DND-41 (cell line): ENCODE results near the gene TMF1.

Source experiments
- ATAC-seq: fragments of 200-7000 bp; cut with Tn5 transposase; 3 replicates; pipeline ENCODE4 v1.9.1; 2021; ENCODE audit warnings: low read depth; ENCODE audit not compliant: insufficient read depth
- DNase-seq: peaks from one replicate; pipeline ENCODE4 v3.0.0-alpha.2; 2020
- H2AFZ ChIP-seq: 2 replicates; pipeline ENCODE4 v1.6.0; 2012; ENCODE audit warnings: low read depth, low read length
- H3K27ac ChIP-seq: 2 replicates; pipeline ENCODE4 v1.5.1; 2012; ENCODE audit warnings: low read length, inconsistent platforms
- H3K27me3 ChIP-seq: fragments of 200-600 bp; sonication (generic); 2 replicates; pipeline ENCODE4 v1.6.0; 2012; ENCODE audit warnings: low read length, mild to moderate bottlenecking, inconsistent platforms; ENCODE audit not compliant: insufficient read depth, poor library complexity
- H3K36me3 ChIP-seq: 2 replicates; pipeline ENCODE4 v1.5.1; 2012; ENCODE audit warnings: low read length, inconsistent platforms; ENCODE audit not compliant: insufficient read depth
- H3K4me1 ChIP-seq: 2 replicates; pipeline ENCODE4 v1.5.1; 2012; ENCODE audit warnings: mild to moderate bottlenecking, low read length; ENCODE audit not compliant: insufficient read depth
- H3K4me2 ChIP-seq: 2 replicates; pipeline ENCODE4 v1.6.0; 2012; ENCODE audit warnings: mild to moderate bottlenecking, moderate library complexity, low read length, inconsistent platforms; ENCODE audit not compliant: insufficient read depth
- H3K4me3 ChIP-seq, 2 experiments: fragments of 200-600 bp in 1 of 2; shearing (Covaris generic) in 1 of 2; 2 replicates each; pipeline ENCODE4 v1.5.1; 2012 to 2016; ENCODE audit warnings: inconsistent platforms in 2 of 2, low read length in 2 of 2, mild to moderate bottlenecking in 2 of 2, low read depth in 1 of 2, moderate library complexity in 1 of 2
- H3K79me2 ChIP-seq: 2 replicates; pipeline ENCODE4 v1.6.0; 2012; ENCODE audit warnings: low read length, inconsistent platforms; ENCODE audit not compliant: insufficient read depth
- H3K9ac ChIP-seq: 2 replicates; pipeline ENCODE4 v1.6.0; 2012; ENCODE audit warnings: low read depth, mild to moderate bottlenecking, inconsistent platforms, low read length, moderate library complexity
- H3K9me3 ChIP-seq: 2 replicates; pipeline ENCODE4 v1.5.1; 2012; ENCODE audit warnings: low read length, moderate library complexity, mild to moderate bottlenecking, inconsistent platforms; ENCODE audit not compliant: insufficient read depth, severe bottlenecking
- H4K20me1 ChIP-seq: 2 replicates; pipeline ENCODE4 v1.6.0; 2012; ENCODE audit warnings: low read length; ENCODE audit not compliant: insufficient read depth
- CTCF ChIP-seq: IDR thresholded peaks from 2 replicates; pipeline ENCODE4 v1.5.1; 2012; ENCODE audit warnings: borderline replicate concordance, low read length, moderate library complexity, mild to moderate bottlenecking; ENCODE audit not compliant: poor library complexity, severe bottlenecking; ENCODE audit errors: extremely low read depth
- EZH2 ChIP-seq: IDR thresholded peaks from 3 replicates; pipeline ENCODE4 v1.6.1; 2012; ENCODE audit warnings: borderline replicate concordance, low read depth, mild to moderate bottlenecking, moderate library complexity, low read length, inconsistent platforms; ENCODE audit not compliant: severe bottlenecking

TMF1 gene

DNA sequence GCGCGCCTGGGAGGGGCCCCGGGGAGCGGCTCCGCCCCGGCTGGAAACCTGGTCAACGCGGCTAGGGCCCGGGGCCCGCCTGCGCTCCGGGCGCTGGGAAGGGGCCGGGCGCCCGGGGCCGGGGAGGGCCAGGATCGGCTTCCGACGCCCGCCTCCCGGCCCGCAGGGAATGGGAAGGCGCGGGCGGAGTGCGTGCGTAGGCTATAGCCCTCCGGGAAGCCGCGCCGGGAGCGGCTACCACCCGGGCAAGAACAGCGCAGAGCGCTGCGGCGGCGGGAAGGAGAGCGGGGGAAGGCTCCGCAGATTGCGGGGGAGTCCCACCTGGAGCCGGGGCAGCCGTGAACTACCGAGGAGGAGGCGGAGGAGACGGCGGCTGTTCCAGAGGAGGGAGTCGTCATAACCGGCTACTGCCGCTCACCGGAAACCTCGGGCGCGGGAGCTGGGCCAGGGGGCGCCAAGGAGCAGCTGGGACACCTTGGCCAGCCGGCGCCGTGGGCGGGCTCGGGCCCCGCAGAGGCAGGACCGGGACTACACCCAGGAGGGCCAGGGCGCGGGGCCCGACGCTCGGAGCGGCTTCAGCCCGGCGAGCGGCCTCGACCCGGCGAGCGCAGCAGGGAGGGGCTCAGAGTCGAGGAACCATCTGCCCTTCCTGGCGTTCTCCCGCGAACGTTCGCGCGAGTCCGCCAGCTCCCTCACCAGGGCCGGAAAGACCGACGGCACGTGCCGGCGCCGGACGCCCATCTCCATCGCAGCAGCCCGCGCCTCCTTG, 38.7 kb downstream of the TMF1 start, which contains the start of gene EOGT:
Gene EOGT (minus strand): TSS at position 432 of the 769 bp plus-strand sequence. CDS start 3,838 bp downstream, outside the sequence.
- H3K9ac ChIP-seq: peak within 1 kb of the TSS; percentile 65

GRCh38 chr3:69012800-69013252, 39.3 kb downstream of the TMF1 start:
- no peak overlapping the region for H3K4me2 ChIP-seq
- no peak for ATAC-seq
- no peak overlapping the region for H2AFZ ChIP-seq
- H3K79me2 ChIP-seq: no peaks in the 10 kb centered on the region
- H3K4me1 ChIP-seq: peaks cover 22% of the 10 kb centered on the region
- no peaks in the 10 kb centered on the region for H4K20me1 ChIP-seq
- H3K27ac ChIP-seq: no peak overlapping the region
- H3K4me3 ChIP-seq: no peak overlapping the region
- TF ChIP-seq CTCF: no peak
- no peak for TF ChIP-seq EZH2
- DNase-seq: no peak
- no peak overlapping the region for H3K9ac ChIP-seq
- no peaks in the 10 kb centered on the region; the same call in 1 of the 2 replicates for H3K36me3 ChIP-seq
- H3K9me3 ChIP-seq: no peaks in the 10 kb centered on the region
- peaks cover 4% of the 10 kb centered on the region for H3K27me3 ChIP-seq

More for the DNA sequence above, 38.7 kb downstream of the TMF1 start, which contains the start of gene EOGT:
- Histone ChIP-seq H2AFZ (peak within 1 kb of the TSS; percentile 98), H3K4me1 (peaks cover 22% of the 10 kb centered on the region), H3K79me2 (no peaks in the 10 kb centered on the region), H3K27me3 (peaks cover 4% of the 10 kb centered on the region), H3K9me3 (no peaks in the 10 kb centered on the region), H3K4me2 (peak within 1 kb of the TSS; percentile 97), H3K27ac (peak within 1 kb of the TSS; percentile 58), H3K36me3 (no peaks in the 10 kb centered on the region; the same call in 1 of the 2 replicates), H3K4me3 (peak within 1 kb of the TSS; percentile 27 to 70), H4K20me1 (no peaks in the 10 kb centered on the region)
- no peak for TF ChIP-seq EZH2
- TF ChIP-seq CTCF: peak; percentile 68
- peak; percentile 86 for ATAC-seq
- peak; percentile 78 for DNase-seq

GRCh38 chr3:69012100-69012799, 39.9 kb downstream of the TMF1 start:
- no peak overlapping the region for H2AFZ ChIP-seq
- H3K79me2 ChIP-seq: no peaks in the 10 kb centered on the region
- no peak for TF ChIP-seq CTCF
- TF ChIP-seq EZH2: no peak
- ATAC-seq (no peak), DNase-seq (no peak)
- H3K4me3 ChIP-seq: no peak overlapping the region
- H3K27ac ChIP-seq: no peak overlapping the region
- H3K36me3 ChIP-seq: no peaks in the 10 kb centered on the region; the same call in 1 of the 2 replicates
- peaks cover 22% of the 10 kb centered on the region for H3K4me1 ChIP-seq
- no peaks in the 10 kb centered on the region for H3K9me3 ChIP-seq
- peaks cover 4% of the 10 kb centered on the region for H3K27me3 ChIP-seq
- H3K4me2 ChIP-seq: no peak overlapping the region
- no peak overlapping the region for H3K9ac ChIP-seq
- H4K20me1 ChIP-seq: no peaks in the 10 kb centered on the region
